ENCODE data around the gene LHPP. TPM values are rescaled to one million over a fixed set of nuclear protein-coding genes. Genes with fewer than 3 reads are reported as not detected.

LHPP gene
- total RNA-seq, 4 donors from 2014 or later = 20.3 to 116 (median 22.4) TPM

DNA sequence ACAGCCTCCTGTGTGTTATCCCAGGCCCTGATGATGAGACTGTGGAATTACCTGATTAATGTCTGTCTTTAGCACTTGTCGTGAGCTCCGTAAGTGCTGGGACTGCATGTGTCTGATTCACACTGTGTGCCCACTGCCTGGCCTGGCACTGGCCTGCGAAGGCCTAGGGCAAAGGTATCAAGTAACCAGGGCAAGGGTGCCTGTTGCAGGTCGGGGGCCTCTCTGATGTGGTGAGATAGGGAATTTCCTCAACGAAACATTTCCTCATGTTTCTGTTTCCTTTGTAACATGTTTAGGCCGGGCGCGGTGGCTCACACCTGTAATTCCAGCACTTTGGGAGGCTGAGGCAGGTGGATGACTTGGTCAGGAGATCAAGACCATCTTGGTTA lies 50.4 kb downstream of the LHPP start:
- Histone ChIP-seq H3K36me3 (no peaks in the 10 kb centered on the region), H3K4me3 (no peak overlapping the region), H3K27ac (no peak overlapping the region), H3K9me3 (no peaks in the 10 kb centered on the region), H3K27me3 (no peaks in the 10 kb centered on the region), H3K4me1 (no peaks in the 10 kb centered on the region)
- WGBS, 2 donors (ENCODE audit: low coverage in 1 of 2) = 88 to 100% methylated on average over 1 to 8 of the region's 8 CpGs
- TF ChIP-seq POLR2A (IDR thresholded peaks at IDR 0.05) (no peak), POLR2AphosphoS5 (IDR thresholded peaks at IDR 0.05) (no peak), EP300 (IDR thresholded peaks at IDR 0.05; ENCODE audit: low read depth) (no peak)
- TF ChIP-seq, protein P1, sequence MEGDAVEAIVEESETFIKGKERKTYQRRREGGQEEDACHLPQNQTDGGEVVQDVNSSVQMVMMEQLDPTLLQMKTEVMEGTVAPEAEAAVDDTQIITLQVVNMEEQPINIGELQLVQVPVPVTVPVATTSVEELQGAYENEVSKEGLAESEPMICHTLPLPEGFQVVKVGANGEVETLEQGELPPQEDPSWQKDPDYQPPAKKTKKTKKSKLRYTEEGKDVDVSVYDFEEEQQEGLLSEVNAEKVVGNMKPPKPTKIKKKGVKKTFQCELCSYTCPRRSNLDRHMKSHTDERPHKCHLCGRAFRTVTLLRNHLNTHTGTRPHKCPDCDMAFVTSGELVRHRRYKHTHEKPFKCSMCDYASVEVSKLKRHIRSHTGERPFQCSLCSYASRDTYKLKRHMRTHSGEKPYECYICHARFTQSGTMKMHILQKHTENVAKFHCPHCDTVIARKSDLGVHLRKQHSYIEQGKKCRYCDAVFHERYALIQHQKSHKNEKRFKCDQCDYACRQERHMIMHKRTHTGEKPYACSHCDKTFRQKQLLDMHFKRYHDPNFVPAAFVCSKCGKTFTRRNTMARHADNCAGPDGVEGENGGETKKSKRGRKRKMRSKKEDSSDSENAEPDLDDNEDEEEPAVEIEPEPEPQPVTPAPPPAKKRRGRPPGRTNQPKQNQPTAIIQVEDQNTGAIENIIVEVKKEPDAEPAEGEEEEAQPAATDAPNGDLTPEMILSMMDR (IDR thresholded peaks at IDR 0.05) = no peak
- intact Hi-C loops (cut with DNase I; ENCODE audit: low total_unique reads) = no loop called here
- in situ Hi-C loops (cut with MboI; ENCODE audit: low pct_ligation_motif_present in 1 of 4, low pct_unique_long_range_greater_than_20kb in 1 of 4, low sequenced_read_pairs in 3 of 4) = no loop called here
- no peak for DNase-seq

DNA sequence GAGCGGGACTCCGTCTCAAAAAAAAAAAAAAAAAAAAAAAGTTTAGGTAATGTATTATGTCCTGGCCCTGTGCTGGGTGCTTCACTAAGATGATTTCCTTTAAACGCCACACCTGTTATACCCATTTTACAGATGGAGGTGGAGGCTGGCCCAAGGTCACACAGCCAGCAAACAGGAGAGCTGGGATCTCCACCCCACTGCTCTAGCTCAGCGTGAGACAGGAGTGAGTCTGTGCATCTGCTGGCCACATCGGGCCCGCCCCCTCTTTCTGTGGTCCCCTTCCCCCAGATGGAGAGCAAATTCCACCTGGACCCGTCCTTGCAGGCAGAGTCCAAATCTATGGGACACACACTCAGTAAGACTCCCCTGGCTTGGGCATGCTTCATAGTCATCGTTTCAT lies 51.0 kb downstream of the LHPP start:
- 95 to 97% methylated on average over 3 to 8 of the region's 8 CpGs for WGBS, 2 donors (ENCODE audit: low coverage in 1 of 2)
- H3K4me3 ChIP-seq = no peak overlapping the region
- DNase-seq = no peak
- TF ChIP-seq POLR2AphosphoS5 (IDR thresholded peaks at IDR 0.05) (no peak), POLR2A (IDR thresholded peaks at IDR 0.05) (no peak), EP300 (IDR thresholded peaks at IDR 0.05; ENCODE audit: low read depth) (no peak)
- TF ChIP-seq, protein P1 (IDR thresholded peaks at IDR 0.05) = no peak
- H3K27ac ChIP-seq = no peak overlapping the region
- no peaks in the 10 kb centered on the region for H3K4me1 ChIP-seq
- no peaks in the 10 kb centered on the region for H3K27me3 ChIP-seq
- in situ Hi-C loops (cut with MboI; ENCODE audit: low pct_ligation_motif_present in 1 of 4, low pct_unique_long_range_greater_than_20kb in 1 of 4, low sequenced_read_pairs in 3 of 4) = no loop called here
- intact Hi-C loops (cut with DNase I; ENCODE audit: low total_unique reads) = no loop called here
- H3K36me3 ChIP-seq = no peaks in the 10 kb centered on the region
- no peaks in the 10 kb centered on the region for H3K9me3 ChIP-seq

DNA sequence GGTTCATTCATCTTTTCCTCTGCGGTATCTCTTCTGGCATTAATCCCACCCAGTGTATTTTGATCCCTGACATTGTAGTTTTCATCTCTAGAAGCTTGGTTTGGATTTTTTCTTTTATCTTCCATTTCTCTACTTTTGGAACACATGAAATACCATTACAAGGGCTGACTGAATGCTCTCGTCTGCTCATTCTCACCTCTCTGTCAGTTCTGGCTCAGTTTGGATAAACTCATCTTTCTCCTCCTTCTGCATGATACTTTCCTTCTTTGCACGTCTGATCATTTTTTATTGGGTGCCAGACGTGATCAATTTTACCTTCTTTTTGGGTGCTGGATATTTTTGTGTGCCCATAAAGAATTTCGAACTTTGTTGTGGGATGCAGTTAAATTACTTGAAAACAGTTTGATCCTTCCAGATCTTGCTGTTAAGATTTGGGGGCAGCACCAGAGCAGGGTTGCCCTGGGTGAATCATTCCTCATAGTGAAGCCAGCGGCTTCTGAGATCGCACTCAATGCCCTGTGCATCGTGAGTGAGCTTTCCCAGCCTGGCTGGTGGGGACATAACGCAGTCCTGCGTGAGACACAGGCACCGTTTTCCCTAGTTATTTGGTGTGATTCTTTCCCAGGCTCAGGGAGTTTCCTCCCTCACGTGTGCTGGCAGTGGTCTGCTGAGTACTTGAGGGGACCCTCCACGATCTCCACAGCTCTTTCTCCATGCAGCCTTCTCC lies 53.8 kb downstream of the LHPP start:
- H3K27ac ChIP-seq = peak overlapping the region in 3 of 4 donors; percentile 18 to 50 (median 33)
- no peaks in the 10 kb centered on the region for H3K4me1 ChIP-seq
- intact Hi-C loops (cut with DNase I; ENCODE audit: low total_unique reads) = no loop called here
- no peaks in the 10 kb centered on the region for H3K36me3 ChIP-seq
- H3K9me3 ChIP-seq = no peaks in the 10 kb centered on the region
- TF ChIP-seq, protein P1 (IDR thresholded peaks at IDR 0.05) = no peak
- TF ChIP-seq POLR2AphosphoS5 (IDR thresholded peaks at IDR 0.05) (no peak), POLR2A (IDR thresholded peaks at IDR 0.05) (no peak), EP300 (IDR thresholded peaks at IDR 0.05; ENCODE audit: low read depth) (no peak)
- H3K27me3 ChIP-seq = no peaks in the 10 kb centered on the region
- WGBS, 2 donors (ENCODE audit: low coverage in 1 of 2) = 75 to 81% methylated on average over 6 to 13 of the region's 13 CpGs
- in situ Hi-C loops (cut with MboI; ENCODE audit: low pct_ligation_motif_present in 1 of 4, low pct_unique_long_range_greater_than_20kb in 1 of 4, low sequenced_read_pairs in 3 of 4) = no loop called here
- DNase-seq = no peak
- H3K4me3 ChIP-seq = no peak overlapping the region

DNA sequence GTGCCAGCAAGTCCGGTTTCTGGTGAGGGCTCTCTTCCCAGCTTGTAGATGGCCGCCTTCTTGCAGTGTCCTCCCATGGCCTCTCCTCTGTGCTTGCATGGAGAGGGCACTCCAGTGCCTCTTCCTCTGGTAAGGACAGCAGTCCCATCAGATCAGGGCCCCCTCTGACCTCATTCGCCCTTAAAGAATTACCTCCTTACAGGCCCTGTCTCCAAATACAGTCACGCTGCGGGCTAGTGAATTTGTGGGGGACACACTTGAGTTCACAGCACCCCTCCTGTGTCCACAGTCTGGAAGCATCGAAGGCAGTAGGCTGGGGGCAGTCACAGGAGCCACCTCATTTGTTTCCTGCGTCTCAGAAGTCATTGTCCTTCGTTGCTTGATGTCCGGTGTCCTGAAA lies 54.6 kb downstream of the LHPP start:
- no peaks in the 10 kb centered on the region for H3K36me3 ChIP-seq
- peak overlapping the region in 1 of 4 donors; percentile 50 for H3K27ac ChIP-seq
- H3K4me3 ChIP-seq = no peak overlapping the region
- intact Hi-C loops (cut with DNase I; ENCODE audit: low total_unique reads) (no loop called here), in situ Hi-C loops (cut with MboI; ENCODE audit: low pct_ligation_motif_present in 1 of 4, low pct_unique_long_range_greater_than_20kb in 1 of 4, low sequenced_read_pairs in 3 of 4) (no loop called here)
- no peaks in the 10 kb centered on the region for H3K9me3 ChIP-seq
- WGBS, 2 donors (ENCODE audit: low coverage in 1 of 2) = 82% methylated on average over 9 of the region's 9 CpGs; no CpG with 5 or more reads in 1 of the 2 donors
- H3K4me1 ChIP-seq = no peaks in the 10 kb centered on the region
- no peaks in the 10 kb centered on the region for H3K27me3 ChIP-seq
- TF ChIP-seq POLR2A (IDR thresholded peaks at IDR 0.05) = no peak
- no peak for TF ChIP-seq EP300 (IDR thresholded peaks at IDR 0.05; ENCODE audit: low read depth)
- TF ChIP-seq, protein P1 (IDR thresholded peaks at IDR 0.05) = no peak
- TF ChIP-seq POLR2AphosphoS5 (IDR thresholded peaks at IDR 0.05) = no peak
- no peak for DNase-seq

All from transverse colon (tissue), 4 donors.